Measurements from ENCODE around the gene IFNL2.

The IFNL2 gene

DNA sequence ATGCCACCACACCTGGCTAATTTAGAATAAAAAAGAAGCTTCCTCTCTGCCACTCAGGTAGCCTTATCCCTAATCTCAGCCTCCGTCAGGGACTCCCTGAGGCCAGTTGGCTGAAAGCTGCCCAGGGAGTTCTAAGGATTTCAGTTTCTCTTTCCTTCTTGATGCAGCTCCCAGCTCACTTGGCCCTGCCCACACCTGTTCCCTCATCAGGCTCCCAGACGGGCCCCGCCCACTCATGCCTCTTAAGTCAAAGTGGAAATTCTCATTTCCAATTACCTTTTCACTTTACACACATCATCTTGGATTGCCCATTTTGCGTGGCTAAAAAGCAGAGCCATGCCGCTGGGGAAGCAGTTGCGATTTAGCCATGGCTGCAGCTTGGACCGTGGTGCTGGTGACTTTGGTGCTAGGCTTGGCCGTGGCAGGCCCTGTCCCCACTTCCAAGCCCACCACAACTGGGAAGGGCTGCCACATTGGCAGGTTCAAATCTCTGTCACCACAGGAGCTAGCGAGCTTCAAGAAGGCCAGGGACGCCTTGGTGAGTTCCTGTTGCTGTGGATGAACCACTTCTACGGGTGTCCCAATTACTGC is 28.0 kb downstream of the IFNL2 start, which contains the start of gene IFNL1:
IFNL1 (plus strand) TSS at position 353 of the 591 bp plus-strand sequence; CDS start at position 368, 15 bp downstream.
- CTCF ChIA-PET: no interaction called here
- POLR2A ChIA-PET: no interaction called here
- TF ChIP-seq L3MBTL2 (conservative IDR thresholded peaks at IDR 0.05) (no peak), NFRKB (IDR thresholded peaks at IDR 0.05) (no peak), ELF4 (IDR thresholded peaks at IDR 0.05) (no peak), LEF1 (IDR thresholded peaks at IDR 0.05; ENCODE audit: borderline replicate concordance) (no peak), CTBP1 (IDR thresholded peaks at IDR 0.05; ENCODE audit: borderline replicate concordance) (no peak), BHLHE40 (IDR thresholded peaks at IDR 0.05; ENCODE audit: borderline replicate concordance) (no peak), FOXK2 (IDR thresholded peaks at IDR 0.05) (no peak), TARDBP (IDR thresholded peaks at IDR 0.05) (no peak), FOXA1 (IDR thresholded peaks at IDR 0.05) (no peak), HDGF (IDR thresholded peaks at IDR 0.05; ENCODE audit: borderline replicate concordance) (no peak)
- TF ChIP-seq, protein P1, sequence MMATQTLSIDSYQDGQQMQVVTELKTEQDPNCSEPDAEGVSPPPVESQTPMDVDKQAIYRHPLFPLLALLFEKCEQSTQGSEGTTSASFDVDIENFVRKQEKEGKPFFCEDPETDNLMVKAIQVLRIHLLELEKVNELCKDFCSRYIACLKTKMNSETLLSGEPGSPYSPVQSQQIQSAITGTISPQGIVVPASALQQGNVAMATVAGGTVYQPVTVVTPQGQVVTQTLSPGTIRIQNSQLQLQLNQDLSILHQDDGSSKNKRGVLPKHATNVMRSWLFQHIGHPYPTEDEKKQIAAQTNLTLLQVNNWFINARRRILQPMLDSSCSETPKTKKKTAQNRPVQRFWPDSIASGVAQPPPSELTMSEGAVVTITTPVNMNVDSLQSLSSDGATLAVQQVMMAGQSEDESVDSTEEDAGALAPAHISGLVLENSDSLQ (IDR thresholded peaks at IDR 0.05): no peak
- no peak for DNase-seq (ENCODE audit: extremely low spot score)

DNA sequence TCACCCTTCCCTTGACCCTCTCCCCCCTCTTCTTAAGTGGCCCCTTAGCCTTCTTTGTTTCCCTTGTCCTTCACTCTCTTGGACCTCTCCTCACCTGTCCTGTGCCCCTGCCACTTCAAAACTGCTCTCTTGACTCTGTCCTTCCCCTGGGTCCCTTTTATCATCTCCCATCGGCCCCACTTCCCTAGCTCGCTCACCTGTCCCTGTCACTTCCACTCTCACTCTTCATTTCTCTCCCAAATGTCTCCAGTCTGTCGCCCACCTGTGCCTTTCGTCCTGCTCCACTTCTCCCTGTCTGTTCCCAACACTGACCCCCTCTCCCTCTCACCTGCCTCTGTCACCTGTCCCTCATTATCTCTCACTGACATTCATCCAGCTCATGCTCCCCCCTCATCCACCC is 28.7 kb downstream of the IFNL2 start:
- TF ChIP-seq ELF4 (IDR thresholded peaks at IDR 0.05) (no peak), SUZ12 (IDR thresholded peaks at IDR 0.05) (no peak), NFRKB (IDR thresholded peaks at IDR 0.05) (no peak), LEF1 (IDR thresholded peaks at IDR 0.05; ENCODE audit: borderline replicate concordance) (no peak), BHLHE40 (IDR thresholded peaks at IDR 0.05; ENCODE audit: borderline replicate concordance) (no peak), CTBP1 (IDR thresholded peaks at IDR 0.05; ENCODE audit: borderline replicate concordance) (no peak), FOXM1 (IDR thresholded peaks at IDR 0.05; ENCODE audit: borderline replicate concordance) (no peak), HDGF (IDR thresholded peaks at IDR 0.05; ENCODE audit: borderline replicate concordance) (no peak), FOXA1 (IDR thresholded peaks at IDR 0.05) (no peak), L3MBTL2 (conservative IDR thresholded peaks at IDR 0.05) (no peak), FOXK2 (IDR thresholded peaks at IDR 0.05) (no peak)
- TF ChIP-seq, protein P1 (IDR thresholded peaks at IDR 0.05): no peak
- POLR2A ChIA-PET: no interaction called here
- DNase-seq (ENCODE audit: extremely low spot score): no peak
- CTCF ChIA-PET: no interaction called here

DNA sequence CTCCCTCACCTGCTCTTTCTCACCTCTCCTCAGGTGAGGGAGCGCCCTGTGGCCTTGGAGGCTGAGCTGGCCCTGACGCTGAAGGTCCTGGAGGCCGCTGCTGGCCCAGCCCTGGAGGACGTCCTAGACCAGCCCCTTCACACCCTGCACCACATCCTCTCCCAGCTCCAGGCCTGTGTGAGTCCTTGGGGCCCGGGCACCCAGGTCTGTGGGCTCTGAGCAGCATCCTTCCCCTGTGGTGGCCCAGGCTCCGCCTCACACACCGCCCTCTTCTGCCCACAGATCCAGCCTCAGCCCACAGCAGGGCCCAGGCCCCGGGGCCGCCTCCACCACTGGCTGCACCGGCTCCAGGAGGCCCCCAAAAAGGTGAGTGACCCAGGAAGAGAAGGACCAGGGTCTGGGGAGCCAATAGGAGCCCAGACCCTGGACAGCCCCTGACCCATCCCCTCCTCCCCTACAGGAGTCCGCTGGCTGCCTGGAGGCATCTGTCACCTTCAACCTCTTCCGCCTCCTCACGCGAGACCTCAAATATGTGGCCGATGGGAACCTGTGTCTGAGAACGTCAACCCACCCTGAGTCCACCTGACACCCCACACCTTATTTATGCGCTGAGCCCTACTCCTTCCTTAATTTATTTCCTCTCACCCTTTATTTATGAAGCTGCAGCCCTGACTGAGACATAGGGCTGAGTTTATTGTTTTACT is 29.9 kb downstream of the IFNL2 start:
- no peak for TF ChIP-seq ARNT (IDR thresholded peaks at IDR 0.05)
- no peak for TF ChIP-seq FOXA1 (IDR thresholded peaks at IDR 0.05)
- TF ChIP-seq TARDBP (IDR thresholded peaks at IDR 0.05): no peak
- TF ChIP-seq SP1 (IDR thresholded peaks at IDR 0.05): no peak
- TF ChIP-seq FOXK2 (IDR thresholded peaks at IDR 0.05): no peak
- TF ChIP-seq HDGF (IDR thresholded peaks at IDR 0.05; ENCODE audit: borderline replicate concordance): no peak
- TF ChIP-seq ZNF384 (IDR thresholded peaks at IDR 0.05): no peak
- TF ChIP-seq, protein P1 (IDR thresholded peaks at IDR 0.05): no peak
- no peak for TF ChIP-seq BHLHE40 (IDR thresholded peaks at IDR 0.05; ENCODE audit: borderline replicate concordance)
- TF ChIP-seq L3MBTL2 (conservative IDR thresholded peaks at IDR 0.05): no peak
- no peak for TF ChIP-seq ELF4 (IDR thresholded peaks at IDR 0.05)
- no peak for TF ChIP-seq CTBP1 (IDR thresholded peaks at IDR 0.05; ENCODE audit: borderline replicate concordance)
- TF ChIP-seq LEF1 (IDR thresholded peaks at IDR 0.05; ENCODE audit: borderline replicate concordance): no peak
- no peak for TF ChIP-seq NFRKB (IDR thresholded peaks at IDR 0.05)
- no peak for TF ChIP-seq SUZ12 (IDR thresholded peaks at IDR 0.05)
- no peak for TF ChIP-seq FOXM1 (IDR thresholded peaks at IDR 0.05; ENCODE audit: borderline replicate concordance)
- POLR2A ChIA-PET: no interaction called here
- DNase-seq (ENCODE audit: extremely low spot score): no peak
- CTCF ChIA-PET: no interaction called here

DNA sequence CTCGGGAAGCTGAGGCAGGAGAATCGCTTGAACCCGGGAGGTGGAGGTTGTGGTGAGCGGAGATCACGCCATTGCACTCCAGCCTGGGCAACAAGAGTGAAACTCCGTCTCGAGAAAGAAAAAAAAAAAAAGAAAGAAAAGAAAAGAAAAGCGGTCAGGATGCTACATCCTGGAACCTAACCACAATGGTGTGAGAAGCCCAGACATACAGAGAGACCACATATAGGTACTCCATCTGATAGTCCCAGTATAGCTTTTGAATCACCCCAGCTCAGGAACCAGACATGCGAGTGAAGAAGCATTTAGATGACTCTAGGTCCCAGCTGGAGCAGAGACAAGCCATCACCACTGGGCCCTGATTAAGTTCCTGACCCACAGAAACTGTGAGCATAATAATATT is 31.2 kb downstream of the IFNL2 start:
- ChIA-PET POLR2A (interaction anchor here (1.2 kb wide), 1 partner anchor 43 kb away, joined by 3 read pairs; the partner anchor contains the start of gene SAMD4B), CTCF (no interaction called here)
- TF ChIP-seq, protein P1 (IDR thresholded peaks at IDR 0.05): no peak
- no peak for TF ChIP-seq NFRKB (IDR thresholded peaks at IDR 0.05)
- TF ChIP-seq SUZ12 (IDR thresholded peaks at IDR 0.05): no peak
- TF ChIP-seq CTBP1 (IDR thresholded peaks at IDR 0.05; ENCODE audit: borderline replicate concordance): no peak
- no peak for TF ChIP-seq L3MBTL2 (conservative IDR thresholded peaks at IDR 0.05)
- no peak for TF ChIP-seq ZNF384 (IDR thresholded peaks at IDR 0.05)
- TF ChIP-seq BHLHE40 (IDR thresholded peaks at IDR 0.05; ENCODE audit: borderline replicate concordance): no peak
- TF ChIP-seq FOXA1 (IDR thresholded peaks at IDR 0.05): no peak

DNA sequence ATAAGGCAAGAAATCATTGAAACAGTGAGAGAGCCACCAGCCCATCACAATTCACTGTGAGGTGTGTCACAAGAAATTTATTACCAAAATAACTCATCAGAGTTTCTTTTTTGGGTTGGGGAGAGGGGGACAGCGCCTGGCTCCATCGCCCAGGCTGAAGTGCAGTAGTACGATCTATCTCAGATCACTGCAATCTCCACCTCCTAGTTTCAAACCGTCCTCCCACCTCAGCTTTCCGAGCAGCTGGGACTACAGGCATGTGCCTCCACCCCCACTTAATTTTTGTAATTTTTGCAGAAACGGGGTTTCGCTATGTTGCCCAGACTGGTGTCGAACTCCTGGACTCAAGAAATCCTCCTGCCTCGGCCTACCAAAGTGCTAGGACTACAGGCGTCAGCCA is 31.6 kb downstream of the IFNL2 start:
- POLR2A ChIA-PET: interaction anchor here (1.2 kb wide), 1 partner anchor 42 kb away, joined by 3 read pairs; the partner anchor contains the start of gene SAMD4B
- TF ChIP-seq L3MBTL2 (conservative IDR thresholded peaks at IDR 0.05) (no peak), ELF4 (IDR thresholded peaks at IDR 0.05) (no peak), ZNF384 (IDR thresholded peaks at IDR 0.05) (no peak)
- CTCF ChIA-PET: no interaction called here
- DNase-seq (ENCODE audit: extremely low spot score): no peak

More for the DNA sequence above, 31.2 kb downstream of the IFNL2 start:
- DNase-seq (ENCODE audit: extremely low spot score): no peak
